B cell (primary cell): Measurements from ENCODE around the gene ZSWIM7. TPM values are rescaled to one million over a fixed set of nuclear protein-coding genes. Genes with fewer than 3 reads are reported as not detected.
"Not testable (repeated sequence)": the region's sequence is repeated elsewhere in the genome, so short reads cannot be mapped to it uniquely, and the experiment has no call there.

Source experiments
- ATAC-seq: fragments of 200-7000 bp; cut with Tn5 transposase; one replicate; pipeline ENCODE4 v1.10.0; 2021; ENCODE audit warnings: low read depth, mild to moderate bottlenecking, moderate number of reproducible peaks, moderate library complexity
- CTCF ChIA-PET: fragments of 350-600 bp; sonication (Branson Sonifier 250); formaldehyde crosslinking; loops from one replicate; lab custom pipeline; 2021; ENCODE audit warnings: antibody characterized with exemption, inconsistent platforms; lab: Charles Lee
- POLR2A ChIA-PET: fragments of 350-600 bp; sonication (Branson Sonifier 250); formaldehyde crosslinking; loops from one replicate; lab custom pipeline; 2021; ENCODE audit warnings: antibody characterized with exemption; lab: Charles Lee
- DNase-seq: peaks from one replicate; pipeline ENCODE4 v3.0.0; 2013
- H2AFZ ChIP-seq: 2 replicates; pipeline ENCODE4 v1.6.1; 2012; ENCODE audit warnings: mild to moderate bottlenecking, low read depth, low read length; ENCODE audit not compliant: insufficient read depth, poor library complexity, severe bottlenecking
- H3K27ac ChIP-seq, 2 donors: 1 replicate in 1 of 2; 2 replicates in 1 of 2; pipeline ENCODE4 v1.5.1; 2012 to 2013; ENCODE audit warnings: low read length in 2 of 2, mild to moderate bottlenecking in 2 of 2, moderate library complexity in 1 of 2
- H3K27me3 ChIP-seq, 4 experiments: fragments of 200-600 bp in 1 of 4; sonication (generic) in 1 of 4; replicated peaks in 1 of 4; 1 replicate in 2 of 4; 2 replicates in 2 of 4; pipeline versions ENCODE4 v1.6.1 to v1.7.0; 2013 to 2016; ENCODE audit warnings: low read length in 3 of 4, mild to moderate bottlenecking in 2 of 4, mixed read lengths in 1 of 4, moderate library complexity in 1 of 4; ENCODE audit not compliant: insufficient read depth in 4 of 4, control insufficient read depth in 3 of 4; ENCODE audit errors: control extremely low read depth in 1 of 4
- H3K36me3 ChIP-seq, 2 experiments: replicated peaks in 1 of 2; 1 replicate in 1 of 2; 2 replicates in 1 of 2; pipeline versions ENCODE4 v1.6.1 to v1.7.1; 2013; ENCODE audit warnings: low read length in 1 of 2; ENCODE audit not compliant: insufficient read depth in 2 of 2, control insufficient read depth in 1 of 2; ENCODE audit errors: control extremely low read depth in 1 of 2, extremely low read depth in 1 of 2
- H3K4me1 ChIP-seq, 2 donors: fragments of 200-600 bp in 1 of 2; sonication (generic) in 1 of 2; 1 replicate in 1 of 2; 2 replicates in 1 of 2; pipeline versions ENCODE4 v1.5.1 to v1.6.1; 2013 to 2017; ENCODE audit warnings: low read length in 2 of 2; ENCODE audit not compliant: control insufficient read depth in 2 of 2, insufficient read depth in 2 of 2
- H3K4me2 ChIP-seq: replicated peaks from 2 replicates; pipeline ENCODE3; 2012; ENCODE audit warnings: mild to moderate bottlenecking, low read depth, low read length; ENCODE audit not compliant: poor library complexity, severe bottlenecking
- H3K4me3 ChIP-seq, 5 experiments: fragments of 200-600 bp in 1 of 5; sonication (generic) in 1 of 5; 1 replicate in 3 of 5; 2 replicates in 2 of 5; pipeline versions ENCODE4 v1.5.1 to v1.7.0; 2011 to 2016; ENCODE audit warnings: low read length in 4 of 5, mild to moderate bottlenecking in 4 of 5, low read depth in 2 of 5, control low read depth in 1 of 5, moderate library complexity in 1 of 5; ENCODE audit not compliant: insufficient read depth in 1 of 5; ENCODE audit errors: control extremely low read depth in 1 of 5, extremely low read depth in 1 of 5
- H3K79me2 ChIP-seq: fragments of 200-600 bp; sonication (generic); one replicate; pipeline ENCODE4 v1.6.0; 2016; ENCODE audit warnings: low read length; ENCODE audit not compliant: control insufficient read depth, insufficient read depth
- H3K9ac ChIP-seq: fragments of 200-600 bp; sonication (generic); 2 replicates; pipeline ENCODE4 v1.6.1; 2017; ENCODE audit warnings: mild to moderate bottlenecking, low read length, moderate library complexity
- H3K9me3 ChIP-seq, 3 donors: one replicate each; pipeline versions ENCODE4 v1.6.1 to v1.7.1; 2013; ENCODE audit warnings: low read length in 2 of 3; ENCODE audit not compliant: control insufficient read depth in 2 of 3, insufficient read depth in 1 of 3; ENCODE audit errors: control extremely low read depth in 1 of 3
- H4K20me1 ChIP-seq: 2 replicates; pipeline ENCODE4 v1.6.0; 2012; ENCODE audit warnings: mild to moderate bottlenecking, low read length; ENCODE audit not compliant: insufficient read depth, control insufficient read depth, poor library complexity, severe bottlenecking
- H3K27ac Mint-ChIP-seq: one replicate; pipeline ENCODE4 v1.8.0; 2021; ENCODE audit warnings: mixed read lengths
- H3K27me3 Mint-ChIP-seq: one replicate; pipeline ENCODE4 v1.8.0; 2021; ENCODE audit warnings: mixed read lengths
- H3K4me1 Mint-ChIP-seq: one replicate; pipeline ENCODE4 v1.8.0; 2021; ENCODE audit warnings: mixed read lengths
- H3K4me3 Mint-ChIP-seq: one replicate; pipeline ENCODE4 v1.8.0; 2021; ENCODE audit warnings: mixed read lengths
- H3K9me3 Mint-ChIP-seq: one replicate; pipeline ENCODE4 v1.8.0; 2022; ENCODE audit warnings: mixed read lengths; ENCODE audit not compliant: insufficient read depth
- EZH2 ChIP-seq: IDR thresholded peaks from 2 replicates; pipeline ENCODE4 v1.6.1; 2012; ENCODE audit warnings: borderline replicate concordance, low read depth, mild to moderate bottlenecking, moderate library complexity, low read length; ENCODE audit not compliant: insufficient read depth, poor library complexity, severe bottlenecking
- WGBS: methylation state at CpG from one replicate; pipeline ENCODE4 v1.1.5; 2013; ENCODE audit warnings: missing lambda C conversion rate; ENCODE audit not compliant: insufficient coverage; 5-methylcytosine and 5-hydroxymethylcytosine counted together
- intact Hi-C: fragments of 100-400 bp; cut with micrococcal nuclease; formaldehyde crosslinking; loops from one replicate; pipeline ENCODE4 v1.10.0; 2022
- polyA plus RNA-seq: library from polyadenylated mRNA; depleted of rRNA; stranded (reverse); fragments of >200 nt; gene quantifications from 2 replicates; pipeline ENCODE4 v1.2.3, GENCODE V29; 2012
- total RNA-seq, 2 donors: library from RNA; stranded (reverse); fragments of 120-200 nt in 1 of 2; gene quantifications; 1 replicate in 1 of 2; 2 replicates in 1 of 2; pipeline versions ENCODE4 v1.2.3 to v1.2.4, GENCODE V29; 2013 to 2022
- TF ChIP-seq, protein P1 (sequence below): fragments of 200-600 bp; IDR thresholded peaks from one replicate; pipeline ENCODE4 v1.8.0; 2022; ENCODE audit warnings: antibody characterized with exemption, mild to moderate bottlenecking

Gene ZSWIM7
- total and polyA plus RNA-seq, 2 donors (not counting 1 experiment from before 2014, with no cell fraction given), result 25.1 to 39.3 TPM

DNA sequence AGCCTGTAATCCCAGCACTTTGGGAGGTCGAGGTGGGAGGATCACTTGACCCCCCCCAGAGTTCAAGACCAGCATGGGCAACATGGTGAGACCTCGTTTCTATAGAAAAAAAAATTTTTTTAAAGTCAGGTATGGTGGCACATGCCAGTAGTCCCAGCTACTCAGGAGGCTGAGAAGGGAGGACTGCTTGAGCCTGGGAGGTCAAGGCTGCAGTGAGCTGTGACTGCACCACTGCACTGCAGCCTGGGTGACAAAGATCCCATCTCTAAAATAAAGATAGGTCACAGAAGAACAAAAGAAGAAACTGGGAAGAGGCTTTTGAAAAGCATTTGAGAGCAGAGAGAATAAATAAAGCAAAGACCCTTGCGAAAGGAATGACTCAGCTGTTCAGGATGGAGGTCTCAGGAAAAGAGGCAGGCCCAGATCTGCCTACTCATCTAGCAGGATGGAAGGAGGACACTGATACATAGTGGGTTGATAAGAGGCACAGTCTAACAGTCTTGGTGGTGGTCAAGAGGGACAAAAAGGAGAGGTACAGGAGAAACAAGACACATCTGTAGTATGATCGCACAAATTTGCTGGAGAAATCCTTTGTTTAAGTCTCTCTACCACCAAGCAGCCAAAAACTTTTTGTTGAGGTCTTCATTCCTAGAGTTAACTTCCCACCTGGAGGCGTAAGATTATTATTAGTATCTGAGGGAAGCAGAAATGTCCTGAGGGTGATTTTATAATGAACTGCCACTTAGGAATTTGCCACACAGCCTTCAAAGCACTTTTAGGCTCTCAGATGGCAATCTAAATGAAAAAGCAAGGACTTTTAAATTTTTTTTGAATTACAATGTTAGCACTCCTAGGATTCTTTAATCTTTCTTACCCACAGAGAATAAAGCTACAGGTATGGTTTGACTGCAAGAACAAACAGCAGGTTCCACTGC, 17.6 kb downstream of the ZSWIM7 start:
- H3K27ac Mint-ChIP-seq, result no peak overlapping the region
- Histone ChIP-seq H3K9me3 (no peaks in the 10 kb centered on the region), H3K4me1 (peaks cover 0 to 6% of the 10 kb centered on the region in 2 donors), H3K79me2 (no peaks in the 10 kb centered on the region), H3K4me2 (no peak overlapping the region), H3K27me3 (no peaks in the 10 kb centered on the region), H3K4me3 (no peak overlapping the region), H3K36me3 (peaks cover 5 to 57% of the 10 kb centered on the region in 2 experiments), H4K20me1 (no peaks in the 10 kb centered on the region), H3K27ac (no peak overlapping the region), H3K9ac (no peak overlapping the region), H2AFZ (no peak overlapping the region)
- H3K27me3 Mint-ChIP-seq, result no peaks in the 10 kb centered on the region
- CTCF ChIA-PET, result no interaction called here
- peaks cover 10% of the 10 kb centered on the region for H3K4me1 Mint-ChIP-seq
- intact Hi-C loops, result no loop called here
- DNase-seq (no peak), ATAC-seq (no peak)
- H3K4me3 Mint-ChIP-seq, result no peak overlapping the region
- 72% methylated on average over 3 of the region's 5 CpGs for WGBS
- TF ChIP-seq, protein P1, sequence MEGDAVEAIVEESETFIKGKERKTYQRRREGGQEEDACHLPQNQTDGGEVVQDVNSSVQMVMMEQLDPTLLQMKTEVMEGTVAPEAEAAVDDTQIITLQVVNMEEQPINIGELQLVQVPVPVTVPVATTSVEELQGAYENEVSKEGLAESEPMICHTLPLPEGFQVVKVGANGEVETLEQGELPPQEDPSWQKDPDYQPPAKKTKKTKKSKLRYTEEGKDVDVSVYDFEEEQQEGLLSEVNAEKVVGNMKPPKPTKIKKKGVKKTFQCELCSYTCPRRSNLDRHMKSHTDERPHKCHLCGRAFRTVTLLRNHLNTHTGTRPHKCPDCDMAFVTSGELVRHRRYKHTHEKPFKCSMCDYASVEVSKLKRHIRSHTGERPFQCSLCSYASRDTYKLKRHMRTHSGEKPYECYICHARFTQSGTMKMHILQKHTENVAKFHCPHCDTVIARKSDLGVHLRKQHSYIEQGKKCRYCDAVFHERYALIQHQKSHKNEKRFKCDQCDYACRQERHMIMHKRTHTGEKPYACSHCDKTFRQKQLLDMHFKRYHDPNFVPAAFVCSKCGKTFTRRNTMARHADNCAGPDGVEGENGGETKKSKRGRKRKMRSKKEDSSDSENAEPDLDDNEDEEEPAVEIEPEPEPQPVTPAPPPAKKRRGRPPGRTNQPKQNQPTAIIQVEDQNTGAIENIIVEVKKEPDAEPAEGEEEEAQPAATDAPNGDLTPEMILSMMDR, result no peak
- TF ChIP-seq EZH2, result no peak
- POLR2A ChIA-PET, result no interaction called here
- H3K9me3 Mint-ChIP-seq, result no peaks in the 10 kb centered on the region

DNA sequence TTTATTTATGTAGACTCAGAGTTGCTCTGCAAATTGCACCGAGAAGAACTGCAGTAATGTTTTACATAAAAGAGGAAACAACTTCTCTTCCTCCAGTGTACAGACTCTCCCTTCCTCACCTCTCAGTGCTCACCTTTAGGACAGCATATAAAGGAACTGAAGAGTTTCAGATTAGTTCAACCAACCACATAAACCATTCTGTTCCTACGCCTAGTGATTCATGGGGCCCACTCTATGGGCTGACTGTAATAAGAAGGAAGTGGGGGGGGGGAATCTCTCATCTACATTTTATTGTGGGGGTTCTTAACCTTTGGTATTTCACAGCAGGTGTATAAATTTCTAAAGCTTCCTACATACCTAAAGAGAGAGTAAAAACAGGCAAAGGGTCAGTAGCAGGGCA, 18.3 kb downstream of the ZSWIM7 start:
- TF ChIP-seq, protein P1, result no peak
- no peak for TF ChIP-seq EZH2
- Histone ChIP-seq H3K9ac (no peak overlapping the region), H3K4me1 (peaks cover 0 to 6% of the 10 kb centered on the region in 2 donors), H3K9me3 (no peaks in the 10 kb centered on the region), H2AFZ (no peak overlapping the region), H3K27me3 (no peaks in the 10 kb centered on the region), H3K27ac (no peak overlapping the region), H3K36me3 (peaks cover 5 to 51% of the 10 kb centered on the region in 2 experiments), H3K4me3 (no peak overlapping the region), H4K20me1 (no peaks in the 10 kb centered on the region), H3K79me2 (no peaks in the 10 kb centered on the region), H3K4me2 (no peak overlapping the region)
- ChIA-PET CTCF (no interaction called here), POLR2A (no interaction called here)
- no peaks in the 10 kb centered on the region for H3K9me3 Mint-ChIP-seq
- ATAC-seq (peak; percentile 60), DNase-seq (no peak)
- intact Hi-C loops, result no loop called here
- WGBS, result no CpG with 5 or more reads among the region's 2 CpGs
- H3K4me3 Mint-ChIP-seq, result no peak overlapping the region
- H3K27ac Mint-ChIP-seq, result no peak overlapping the region
- peaks cover 10% of the 10 kb centered on the region for H3K4me1 Mint-ChIP-seq
- H3K27me3 Mint-ChIP-seq, result no peaks in the 10 kb centered on the region

DNA sequence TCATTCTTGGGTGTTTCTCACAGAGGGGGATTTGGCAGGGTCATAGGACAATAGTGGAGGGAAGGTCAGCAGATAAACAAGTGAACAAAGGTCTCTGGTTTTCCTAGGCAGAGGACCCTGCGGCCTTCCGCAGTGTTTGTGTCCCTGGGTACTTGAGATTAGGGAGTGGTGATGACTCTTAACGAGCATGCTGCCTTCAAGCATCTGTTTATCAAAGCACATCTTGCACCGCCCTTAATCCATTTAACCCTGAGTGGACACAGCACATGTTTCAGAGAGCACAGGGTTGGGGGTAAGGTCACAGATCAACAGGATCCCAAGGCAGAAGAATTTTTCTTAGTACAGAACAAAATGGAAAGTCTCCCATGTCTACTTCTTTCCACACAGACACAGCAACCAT, 20.5 kb downstream of the ZSWIM7 start:
- H3K4me2 ChIP-seq, CTCF ChIA-PET, POLR2A ChIA-PET, H3K4me1 ChIP-seq, H3K9ac ChIP-seq, H3K27me3 Mint-ChIP-seq, H3K27me3 ChIP-seq, H3K9me3 ChIP-seq, H3K27ac Mint-ChIP-seq, intact Hi-C loops, H4K20me1 ChIP-seq, H3K4me3 ChIP-seq, H3K27ac ChIP-seq, H3K9me3 Mint-ChIP-seq, H2AFZ ChIP-seq, DNase-seq, ATAC-seq, H3K79me2 ChIP-seq, H3K4me3 Mint-ChIP-seq: not testable (repeated sequence)
- peaks cover 10% of the 10 kb centered on the region for H3K4me1 Mint-ChIP-seq
- peaks cover 3 to 32% of the 10 kb centered on the region in 2 experiments for H3K36me3 ChIP-seq
- no CpG with 5 or more reads among the region's 4 CpGs for WGBS
